Breast epithelium (tissue), 4 donors: ENCODE results near the gene PTPRH. TPM values are rescaled to one million over a fixed set of nuclear protein-coding genes. Genes with fewer than 3 reads are reported as not detected.
"Not testable (repeated sequence)": the region's sequence is repeated elsewhere in the genome, so short reads cannot be mapped to it uniquely, and the experiment has no call there.

ENCODE experiments used
- DNase-seq, 2 donors: peaks; one replicate each; pipeline ENCODE4 v3.0.0-alpha.2; 2019; ENCODE audit warnings: low spot score in 2 of 2
- H3K27ac ChIP-seq, 2 donors: fragments of 200-600 bp; sonication (generic) in 1 of 2; one replicate each; pipeline ENCODE4 v1.5.1; 2016 to 2019; ENCODE audit warnings: mild to moderate bottlenecking in 1 of 2
- H3K27me3 ChIP-seq, 2 donors: fragments of 200-600 bp; sonication (generic) in 1 of 2; one replicate each; pipeline versions ENCODE4 v1.5.1 to v1.6.0; 2017 to 2019; ENCODE audit warnings: control low read depth in 1 of 2, mild to moderate bottlenecking in 1 of 2
- H3K36me3 ChIP-seq: fragments of 200-600 bp; one replicate; pipeline ENCODE4 v1.5.1; 2019
- H3K4me1 ChIP-seq, 2 donors: fragments of 200-600 bp; sonication (generic); one replicate each; pipeline ENCODE4 v1.5.1; 2016 to 2019; ENCODE audit warnings: control low read depth in 1 of 2
- H3K4me3 ChIP-seq, 3 donors: fragments of 200-600 bp; sonication (generic); 1 replicate in 2 of 3; 2 replicates in 1 of 3; pipeline ENCODE4 v1.5.1; 2016 to 2019; ENCODE audit warnings: mild to moderate bottlenecking in 3 of 3, moderate library complexity in 2 of 3
- H3K9me3 ChIP-seq, 2 donors: fragments of 200-600 bp; sonication (generic) in 1 of 2; one replicate each; pipeline ENCODE4 v1.5.1; 2016 to 2019; ENCODE audit warnings: control low read depth in 1 of 2
- CTCF ChIP-seq, 3 donors: fragments of 450-650 bp; IDR thresholded peaks; one replicate each; pipeline ENCODE4 v1.5.1; 2016 to 2017; ENCODE audit warnings: antibody characterized with exemption in 3 of 3, mild to moderate bottlenecking in 3 of 3, moderate library complexity in 3 of 3
- POLR2A ChIP-seq: fragments of 450-650 bp; IDR thresholded peaks from one replicate; pipeline ENCODE4 v1.6.1; 2016; ENCODE audit warnings: antibody characterized with exemption, mild to moderate bottlenecking, moderate library complexity
- POLR2AphosphoS5 ChIP-seq, 3 donors: sonication (generic); formaldehyde crosslinking; IDR thresholded peaks; one replicate each; pipeline ENCODE4 v1.6.1; 2017; ENCODE audit warnings: antibody characterized with exemption in 3 of 3
- intact Hi-C: fragments of 100-400 bp; cut with DNase I; formaldehyde crosslinking; loops from one replicate; pipeline ENCODE4 v1.15.1; 2023; ENCODE audit warnings: low total_unique reads
- total RNA-seq, 3 donors: library from RNA; depleted of rRNA; stranded (reverse); fragments of >200 nt; gene quantifications; one replicate each; pipeline ENCODE4 v1.1.0, GENCODE V29; 2016

Gene PTPRH
- total RNA-seq, 3 donors from 2014 or later = 0.73 to 10.2 (median 2.1) TPM

- DNase-seq = no peak
- Histone ChIP-seq H3K4me1 (no peaks in the 10 kb centered on the region), H3K4me3 (peak overlapping the region in 2 of 3 donors; percentile 12 to 52), H3K9me3 (no peaks in the 10 kb centered on the region), H3K36me3 (no peaks in the 10 kb centered on the region), H3K27me3 (peaks cover 2 to 55% of the 10 kb centered on the region in 2 donors), H3K27ac (no peak overlapping the region)
- intact Hi-C loops = no loop called here
- TF ChIP-seq CTCF (IDR thresholded peaks at IDR 0.05) (no peak), POLR2A (no peak), POLR2AphosphoS5 (IDR thresholded peaks at IDR 0.05) (no peak)
Measured at GRCh38 chr19:55156202-55157063, 52.9 kb downstream of the PTPRH start.

GRCh38 chr19:55155784-55156183 is 53.5 kb downstream of the PTPRH start:
- H3K4me1 ChIP-seq, H3K36me3 ChIP-seq, DNase-seq, intact Hi-C loops, H3K9me3 ChIP-seq, H3K27ac ChIP-seq: not testable (repeated sequence)
- H3K4me3 ChIP-seq = peak overlapping the region in 2 of 3 donors; percentile 12 to 52
- peaks cover 0 to 50% of the 10 kb centered on the region in 2 donors for H3K27me3 ChIP-seq

- intact Hi-C loops = no loop called here
- Histone ChIP-seq H3K4me3 (no peak overlapping the region), H3K27ac (no peak overlapping the region), H3K36me3 (no peaks in the 10 kb centered on the region), H3K27me3 (peaks cover 0 to 54% of the 10 kb centered on the region in 2 donors), H3K4me1 (no peaks in the 10 kb centered on the region), H3K9me3 (no peaks in the 10 kb centered on the region)
- TF ChIP-seq POLR2AphosphoS5 (IDR thresholded peaks at IDR 0.05) = no peak
- TF ChIP-seq CTCF (IDR thresholded peaks at IDR 0.05) = no peak
- no peak for TF ChIP-seq POLR2A
- no peak for DNase-seq
Measured at GRCh38 chr19:55153652-55154264, 55.5 kb downstream of the PTPRH start.

GRCh38 chr19:55152017-55152416 is 57.3 kb downstream of the PTPRH start:
- Histone ChIP-seq H3K4me3 (no peak overlapping the region), H3K36me3 (no peaks in the 10 kb centered on the region), H3K27ac (no peak overlapping the region), H3K9me3 (no peaks in the 10 kb centered on the region), H3K4me1 (no peaks in the 10 kb centered on the region), H3K27me3 (peaks cover 0 to 54% of the 10 kb centered on the region in 2 donors)
- intact Hi-C loops = no loop called here
- TF ChIP-seq CTCF (IDR thresholded peaks at IDR 0.05) = no peak
- TF ChIP-seq POLR2AphosphoS5 (IDR thresholded peaks at IDR 0.05) = no peak
- no peak for TF ChIP-seq POLR2A
- no peak for DNase-seq

- Histone ChIP-seq H3K36me3 (no peaks in the 10 kb centered on the region), H3K27me3 (peaks cover 7 to 64% of the 10 kb centered on the region in 2 donors), H3K9me3 (no peaks in the 10 kb centered on the region), H3K4me1 (no peaks in the 10 kb centered on the region), H3K27ac (no peak within 1 kb of the TSS), H3K4me3 (no peak within 1 kb of the TSS)
- DNase-seq = no peak
- TF ChIP-seq CTCF (IDR thresholded peaks at IDR 0.05) (no peak), POLR2A (no peak), POLR2AphosphoS5 (IDR thresholded peaks at IDR 0.05) (no peak)
- intact Hi-C loops = loop anchor here (5.0 kb wide), 1 partner anchor 93 kb away; no protein-coding TSS in a partner anchor
Measured at GRCh38 chr19:55149078-55150003, 60.0 kb downstream of the PTPRH start, which contains the start of gene TNNT1. TNNT1 (minus strand) TSS chr19:55149206; CDS start chr19:55147157, 2,049 bp downstream.
